K562 (cell line): Measurements from ENCODE around the gene TTBK1. TPM values are rescaled to one million over a fixed set of nuclear protein-coding genes. Genes with fewer than 3 reads are reported as not detected.

Source experiments
- ATAC-seq: fragments of 200-7000 bp; cut with Tn5 transposase; 3 replicates; pipeline ENCODE4 v1.9.1; 2020; ENCODE audit warnings: moderate library complexity
- BruUV-seq: library from RNA; stranded (reverse); fragments of 400-500 nt; replicated peaks from 2 replicates; lab custom pipeline; 2021; lab: Mats Ljungman, UMichigan
- CTCF ChIA-PET: fragments of 300-600 bp; formaldehyde crosslinking; extraction: SDS; loops from one replicate; lab custom pipeline; 2021; ENCODE audit warnings: low intra/inter-chr PET ratio; lab: Yijun Ruan, JAX
- POLR2A ChIA-PET: fragments of 300-600, 350-650 bp; sonication (Branson Sonifier 250); formaldehyde crosslinking; extraction: SDS; loops from one replicate; lab custom pipeline; 2021; ENCODE audit warnings: antibody characterized with exemption, inconsistent platforms; lab: Yijun Ruan, JAX
- DNase-seq, 4 experiments: peaks; one replicate each; pipeline versions ENCODE4 v3.0.0 to v3.0.0-alpha.2; 2011 to 2018; ENCODE audit warnings: low spot score in 3 of 4, mixed read lengths in 3 of 4; ENCODE audit errors: extremely low read depth in 1 of 4
- FAIRE-seq: peaks from 2 replicates; lab custom pipeline; 2011; peaks lifted over from hg19 to GRCh38; lab: Jason Lieb, UNC
- H2AFZ ChIP-seq: 2 replicates; pipeline ENCODE4 v1.6.0; 2011; ENCODE audit warnings: low read depth, low read length, control low read depth, inconsistent platforms
- H3K27ac ChIP-seq: fragments of 200-600 bp; 3 replicates; pipeline ENCODE4 v1.8.0; 2011; ENCODE audit warnings: low read depth, mild to moderate bottlenecking, control low read depth, inconsistent platforms, low read length, moderate library complexity, mixed read lengths; ENCODE audit errors: extremely low read depth
- H3K27me3 ChIP-seq, 2 experiments: fragments of 300-600 bp in 1 of 2; 2 replicates in 1 of 2; 3 replicates in 1 of 2; pipeline versions ENCODE4 v1.6.0 to v1.8.0; 2011; ENCODE audit warnings: inconsistent platforms in 2 of 2, low read length in 2 of 2, mild to moderate bottlenecking in 1 of 2, mixed read lengths in 1 of 2, moderate library complexity in 1 of 2; ENCODE audit not compliant: control insufficient read depth in 2 of 2, insufficient read depth in 2 of 2
- H3K36me3 ChIP-seq: fragments of 300-600 bp; 3 replicates; pipeline ENCODE4 v1.8.0; 2011; ENCODE audit warnings: mild to moderate bottlenecking, low read length, inconsistent platforms; ENCODE audit not compliant: control insufficient read depth, insufficient read depth
- H3K4me1 ChIP-seq, 2 experiments: fragments of 200-600 bp in 1 of 2; replicated peaks in 1 of 2; 2 replicates in 1 of 2; 3 replicates in 1 of 2; pipeline versions ENCODE4 v1.5.1 to v1.8.0; 2011; ENCODE audit warnings: inconsistent platforms in 2 of 2, low read length in 2 of 2, mild to moderate bottlenecking in 1 of 2, mixed read lengths in 1 of 2, moderate library complexity in 1 of 2; ENCODE audit not compliant: control insufficient read depth in 2 of 2, insufficient read depth in 2 of 2
- H3K4me2 ChIP-seq: 2 replicates; pipeline ENCODE4 v1.6.1; 2011; ENCODE audit warnings: low read length, control low read depth, inconsistent platforms, mixed read lengths; ENCODE audit not compliant: insufficient read depth
- H3K4me3 ChIP-seq: fragments of 200-600 bp; sonication (generic), shearing (Covaris generic); 2 replicates; pipeline ENCODE4 v1.5.1; 2016; ENCODE audit warnings: control low read depth, inconsistent platforms
- H3K79me2 ChIP-seq: fragments of 200-600 bp; 3 replicates; pipeline ENCODE4 v1.8.0; 2011; ENCODE audit warnings: low read length, inconsistent platforms; ENCODE audit not compliant: control insufficient read depth, insufficient read depth
- H3K9ac ChIP-seq, 2 experiments: 2 replicates each; pipeline versions ENCODE4 v1.6.0 to v1.6.1; 2011; ENCODE audit warnings: low read depth in 2 of 2, low read length in 2 of 2, control low read depth in 1 of 2, inconsistent platforms in 1 of 2, mild to moderate bottlenecking in 1 of 2, mixed read lengths in 1 of 2; ENCODE audit not compliant: insufficient read depth in 1 of 2
- H3K9me1 ChIP-seq: one replicate; pipeline ENCODE4 v1.6.0; 2011; ENCODE audit warnings: inconsistent platforms, mild to moderate bottlenecking, low read length, moderate library complexity; ENCODE audit not compliant: control insufficient read depth, insufficient read depth
- H3K9me3 ChIP-seq: replicated peaks from 2 replicates; pipeline ENCODE4 v1.5.1; 2011; ENCODE audit warnings: low read depth, low read length, inconsistent platforms; ENCODE audit not compliant: control insufficient read depth, insufficient read depth
- H4K20me1 ChIP-seq: replicated peaks from 2 replicates; pipeline ENCODE4 v1.6.1; 2011; ENCODE audit warnings: low read length, inconsistent platforms, mixed read lengths; ENCODE audit not compliant: control insufficient read depth, insufficient read depth
- CREB3 ChIP-seq: fragments of 450-650 bp; conservative IDR thresholded peaks from 2 replicates; pipeline ENCODE4 v1.6.1; 2016; ENCODE audit warnings: missing genetic modification characterization, low read depth, mild to moderate bottlenecking, missing compliant biosample characterization, moderate library complexity
- ELF2 ChIP-seq: fragments of 250-450 bp; sonication (Bioruptor Pico); IDR thresholded peaks from 2 replicates; pipeline ENCODE4 v1.5.0; 2021; ENCODE audit warnings: mild to moderate bottlenecking
- FIP1L1 ChIP-seq: fragments of 200-400 bp; formaldehyde crosslinking; IDR thresholded peaks from 2 replicates; pipeline ENCODE4 v1.6.1; 2018; ENCODE audit warnings: mild to moderate bottlenecking, low read depth, low read length; ENCODE audit not compliant: poor library complexity, severe bottlenecking
- GTF3C2 ChIP-seq: IDR thresholded peaks from 3 replicates; pipeline ENCODE4 v1.6.1; 2011; ENCODE audit warnings: borderline replicate concordance, mild to moderate bottlenecking, moderate library complexity; ENCODE audit not compliant: insufficient read length; ENCODE audit errors: extremely low read depth
- NFXL1 ChIP-seq: fragments of 450-650 bp; formaldehyde crosslinking; IDR thresholded peaks from 2 replicates; pipeline ENCODE4 v1.4.0; 2021; ENCODE audit warnings: mild to moderate bottlenecking
- NR2C2 ChIP-seq, 2 experiments: fragments of 200-800 bp in 1 of 2; sonication (Bioruptor generic) in 1 of 2; sonication (generic) in 1 of 2; formaldehyde crosslinking in 1 of 2; IDR thresholded peaks; 2 replicates each; pipeline versions ENCODE4 v1.6.1 to v1.8.0; 2016 to 2022; ENCODE audit warnings: mild to moderate bottlenecking in 1 of 2, missing compliant biosample characterization in 1 of 2, missing genetic modification characterization in 1 of 2, missing genetic modification reagents in 1 of 2
- RBM14 ChIP-seq: fragments of 200-400 bp; formaldehyde crosslinking; IDR thresholded peaks from 2 replicates; pipeline ENCODE4 v1.6.1; 2018; ENCODE audit warnings: low read depth, mild to moderate bottlenecking, low read length, moderate library complexity, borderline replicate concordance; ENCODE audit not compliant: insufficient read depth
- SMARCA4 ChIP-seq: fragments of 450-650 bp; IDR thresholded peaks from 2 replicates; pipeline ENCODE4 v1.6.1; 2016
- TCF7L2 ChIP-seq: fragments of 150-350 bp; IDR thresholded peaks from 2 replicates; pipeline ENCODE4 v1.6.1; 2016; ENCODE audit warnings: low read depth, mild to moderate bottlenecking, low read length, moderate library complexity
- XRCC4 ChIP-seq: IDR thresholded peaks from one replicate; pipeline ENCODE4 v1.6.1; 2011; ENCODE audit not compliant: insufficient read depth, insufficient read length; ENCODE audit errors: extremely low read depth
- WGBS: fragments of 100-300 bp; shearing (Covaris generic); methylation state at CpG from one replicate; pipeline ENCODE4 v1.1.6; 2016; ENCODE audit warnings: low coverage, mixed read lengths; ENCODE audit not compliant: insufficient coverage; ENCODE audit errors: missing lambda C conversion rate; 5-methylcytosine and 5-hydroxymethylcytosine counted together
- in situ Hi-C: fragments of 300-500 bp; cut with MboI; formaldehyde crosslinking; loops from 4 replicates; pipeline ENCODE4 v1.15.0; 2018; ENCODE audit warnings: inconsistent platforms, mixed read lengths
- intact Hi-C: fragments of 100-400 bp; cut with micrococcal nuclease; formaldehyde crosslinking; loops from 2 replicates; pipeline ENCODE4 v1.14.2; 2022
- polyA plus RNA-seq, 8 experiments: library from polyadenylated mRNA; depleted of rRNA in 4 of 8; stranded (reverse) in 5 of 8; unstranded in 3 of 8; fragments of >200 nt; fragmentation: Nextera tagmentation in 2 of 8; fragmentation: Illumina TruSeq in 1 of 8; extraction: Ambion mirVana in 2 of 8; extraction: Trizol in 1 of 8; gene quantifications; 2 replicates each; pipeline versions ENCODE4 v1.2.1 to v1.2.3, GENCODE V29; 2011 to 2014; ENCODE audit warnings: inconsistent platforms in 1 of 8, missing spikeins in 1 of 8
- total RNA-seq, 7 experiments: library from RNA; depleted of rRNA in 6 of 7; stranded (reverse); fragments of >200 nt in 6 of 7; fragmentation: Illumina TruSeq in 2 of 7; extraction: Trizol in 2 of 7; gene quantifications; 2 replicates each; pipeline versions ENCODE4 v1.2.1 to v1.2.3, GENCODE V29; 2011 to 2021; ENCODE audit warnings: low replicate concordance in 1 of 7
- TF ChIP-seq, protein P1 (sequence below): fragments of 250-450 bp; sonication (Bioruptor Pico); IDR thresholded peaks from 2 replicates; pipeline ENCODE4 v1.5.0; 2021; ENCODE audit warnings: mild to moderate bottlenecking, borderline replicate concordance
- TF ChIP-seq, protein P2 (sequence below): fragments of 200-800 bp; sonication (Bioruptor generic); IDR thresholded peaks from 2 replicates; pipeline ENCODE4 v1.6.1; 2017; ENCODE audit warnings: missing genetic modification characterization, missing compliant biosample characterization

The TTBK1 gene
- total and polyA plus RNA-seq, 9 of the 15 experiments (the other 6 are each of a cell fraction or from before 2014, with no cell fraction given), result not detected

DNA sequence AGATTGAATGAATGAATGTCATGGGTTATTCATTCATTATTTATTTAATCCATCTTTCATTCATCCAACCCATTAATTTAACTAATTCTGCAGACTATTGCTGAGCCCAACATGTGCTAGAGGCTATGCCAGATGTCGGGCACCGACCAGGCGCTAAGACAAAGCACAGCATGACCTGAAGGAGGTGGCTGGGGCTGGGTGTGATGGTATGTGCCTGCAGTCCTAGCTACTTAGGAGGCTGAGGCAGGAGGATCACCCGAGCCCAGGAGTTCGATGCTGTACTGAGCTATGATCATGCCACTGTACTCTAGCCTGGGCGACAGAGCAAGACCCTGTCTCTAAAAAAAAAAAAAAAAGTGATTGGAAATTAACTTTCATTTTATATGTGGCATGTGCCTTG lies 49.1 kb downstream of the TTBK1 start (continued):
- TF ChIP-seq NR2C2 (CRISPR knock-in tag; IDR thresholded peaks at IDR 0.05), result no peak
- no peak for TF ChIP-seq NR2C2 (tag; IDR thresholded peaks at IDR 0.05)
- no peak for TF ChIP-seq GTF3C2
- no peak for TF ChIP-seq RBM14

GRCh38 chr6:43292763-43293318 lies 49.6 kb downstream of the TTBK1 start:
- no TSS peak for BruUV-seq
- Histone ChIP-seq H3K79me2 (no peaks in the 10 kb centered on the region), H3K4me1 (no peaks in the 10 kb centered on the region; a peak in 2 of 5 replicates), H3K9me1 (no peaks in the 10 kb centered on the region), H3K27ac (no peak overlapping the region), H3K9me3 (no peaks in the 10 kb centered on the region), H3K36me3 (no peaks in the 10 kb centered on the region), H2AFZ (no peak overlapping the region), H4K20me1 (no peaks in the 10 kb centered on the region), H3K9ac (no peak overlapping the region), H3K4me2 (no peak overlapping the region), H3K4me3 (no peak overlapping the region), H3K27me3 (peaks cover 16 to 24% of the 10 kb centered on the region in 2 experiments)
- in situ Hi-C loops, result no loop called here
- intact Hi-C loops, result no loop called here
- no peak for ATAC-seq
- CTCF ChIA-PET, result no interaction called here
- 0% methylated on average over 5 of the region's 5 CpGs for WGBS
- DNase-seq, result no peak
- FAIRE-seq, result no peak
- POLR2A ChIA-PET, result interaction anchor here (0.6 to 0.8 kb wide), 3 partner anchors 11 to 33 kb away, joined by 3 read pairs; no protein-coding TSS in a partner anchor
- TF ChIP-seq FIP1L1, result no peak
- no peak for TF ChIP-seq SMARCA4
- TF ChIP-seq, protein P1, sequence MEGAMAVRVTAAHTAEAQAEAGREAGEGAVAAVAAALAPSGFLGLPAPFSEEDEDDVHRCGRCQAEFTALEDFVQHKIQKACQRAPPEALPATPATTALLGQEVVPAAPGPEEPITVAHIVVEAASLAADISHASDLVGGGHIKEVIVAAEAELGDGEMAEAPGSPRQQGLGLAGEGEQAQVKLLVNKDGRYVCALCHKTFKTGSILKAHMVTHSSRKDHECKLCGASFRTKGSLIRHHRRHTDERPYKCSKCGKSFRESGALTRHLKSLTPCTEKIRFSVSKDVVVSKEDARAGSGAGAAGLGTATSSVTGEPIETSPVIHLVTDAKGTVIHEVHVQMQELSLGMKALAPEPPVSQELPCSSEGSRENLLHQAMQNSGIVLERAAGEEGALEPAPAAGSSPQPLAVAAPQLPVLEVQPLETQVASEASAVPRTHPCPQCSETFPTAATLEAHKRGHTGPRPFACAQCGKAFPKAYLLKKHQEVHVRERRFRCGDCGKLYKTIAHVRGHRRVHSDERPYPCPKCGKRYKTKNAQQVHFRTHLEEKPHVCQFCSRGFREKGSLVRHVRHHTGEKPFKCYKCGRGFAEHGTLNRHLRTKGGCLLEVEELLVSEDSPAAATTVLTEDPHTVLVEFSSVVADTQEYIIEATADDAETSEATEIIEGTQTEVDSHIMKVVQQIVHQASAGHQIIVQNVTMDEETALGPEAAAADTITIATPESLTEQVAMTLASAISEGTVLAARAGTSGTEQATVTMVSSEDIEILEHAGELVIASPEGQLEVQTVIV (CRISPR knock-in tag), result no peak
- no peak for TF ChIP-seq ELF2 (CRISPR knock-in tag)
- TF ChIP-seq, protein P2, sequence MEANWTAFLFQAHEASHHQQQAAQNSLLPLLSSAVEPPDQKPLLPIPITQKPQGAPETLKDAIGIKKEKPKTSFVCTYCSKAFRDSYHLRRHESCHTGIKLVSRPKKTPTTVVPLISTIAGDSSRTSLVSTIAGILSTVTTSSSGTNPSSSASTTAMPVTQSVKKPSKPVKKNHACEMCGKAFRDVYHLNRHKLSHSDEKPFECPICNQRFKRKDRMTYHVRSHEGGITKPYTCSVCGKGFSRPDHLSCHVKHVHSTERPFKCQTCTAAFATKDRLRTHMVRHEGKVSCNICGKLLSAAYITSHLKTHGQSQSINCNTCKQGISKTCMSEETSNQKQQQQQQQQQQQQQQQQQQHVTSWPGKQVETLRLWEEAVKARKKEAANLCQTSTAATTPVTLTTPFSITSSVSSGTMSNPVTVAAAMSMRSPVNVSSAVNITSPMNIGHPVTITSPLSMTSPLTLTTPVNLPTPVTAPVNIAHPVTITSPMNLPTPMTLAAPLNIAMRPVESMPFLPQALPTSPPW, result no peak
- no peak for TF ChIP-seq TCF7L2
- no peak for TF ChIP-seq NFXL1 (CRISPR knock-in tag)
- no peak for TF ChIP-seq XRCC4
- no peak for TF ChIP-seq CREB3 (tag)
